Superior temporal gyrus (tissue), 1 donor: ENCODE results near the gene RAB3GAP2.
"Not testable (repeated sequence)": the region's sequence is repeated elsewhere in the genome, so short reads cannot be mapped to it uniquely, and the experiment has no call there.

ENCODE experiments used
- DNase-seq: peaks from one replicate; pipeline ENCODE4 v3.0.0-alpha.2; 2016; ENCODE audit errors: extremely low spot score

RAB3GAP2 gene

DNA sequence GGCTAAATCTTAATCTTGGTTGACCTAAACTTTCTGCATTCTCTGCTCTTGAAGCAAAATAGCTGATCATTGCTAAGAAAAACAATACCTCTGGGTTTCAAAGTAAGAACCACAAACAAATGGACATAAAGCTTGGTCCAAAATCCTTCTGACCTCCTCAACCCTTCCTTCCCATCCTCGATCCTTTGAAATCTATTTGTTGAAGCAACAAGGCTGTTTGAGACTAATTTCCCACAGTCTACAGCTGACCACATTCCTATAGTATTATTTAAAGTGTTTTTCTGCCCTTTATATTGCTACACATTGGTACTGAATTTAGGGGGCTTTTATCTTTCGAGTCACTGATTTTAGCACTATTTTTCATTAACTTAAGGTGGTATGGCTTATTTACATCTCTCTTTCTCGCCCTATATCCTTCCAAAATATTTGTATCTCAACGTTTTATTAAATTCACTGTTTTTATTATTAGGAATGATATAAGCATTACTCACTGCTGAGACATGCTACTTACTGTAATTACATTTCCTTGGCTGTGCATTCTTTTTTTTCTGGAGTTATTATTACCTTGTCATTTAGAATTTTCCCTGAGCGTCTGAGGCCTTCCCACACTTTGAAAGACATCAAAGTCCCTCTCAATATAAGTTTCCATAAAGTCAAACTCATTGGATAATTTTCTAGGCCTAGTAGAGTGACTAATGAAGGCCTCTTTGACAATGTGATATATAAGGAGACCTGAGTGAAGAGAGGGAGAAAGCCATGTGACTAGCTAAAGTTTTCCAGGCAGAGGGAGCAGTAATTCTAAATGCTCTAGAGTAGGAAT lies 73.9 kb downstream of the RAB3GAP2 start:
- no peak for DNase-seq

DNA sequence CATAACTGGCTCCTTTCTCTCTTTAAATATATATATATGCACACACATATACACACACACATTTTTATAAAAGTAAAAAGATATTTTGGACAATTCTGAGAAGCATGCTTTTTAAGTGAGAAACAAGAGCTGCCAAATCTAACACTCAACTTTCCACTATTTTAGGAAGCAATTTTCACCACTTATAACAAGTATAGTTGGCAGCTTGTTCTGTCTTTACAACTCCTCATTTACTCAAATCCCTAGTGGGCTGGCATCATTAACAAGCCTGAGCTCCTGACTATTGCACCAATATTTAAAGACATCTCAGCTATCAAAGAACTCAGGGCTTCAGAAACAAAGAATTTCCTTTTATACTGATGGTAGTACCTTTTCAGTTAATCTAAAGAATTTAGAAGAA lies 76.6 kb downstream of the RAB3GAP2 start:
- DNase-seq, result peak; percentile 51

DNA sequence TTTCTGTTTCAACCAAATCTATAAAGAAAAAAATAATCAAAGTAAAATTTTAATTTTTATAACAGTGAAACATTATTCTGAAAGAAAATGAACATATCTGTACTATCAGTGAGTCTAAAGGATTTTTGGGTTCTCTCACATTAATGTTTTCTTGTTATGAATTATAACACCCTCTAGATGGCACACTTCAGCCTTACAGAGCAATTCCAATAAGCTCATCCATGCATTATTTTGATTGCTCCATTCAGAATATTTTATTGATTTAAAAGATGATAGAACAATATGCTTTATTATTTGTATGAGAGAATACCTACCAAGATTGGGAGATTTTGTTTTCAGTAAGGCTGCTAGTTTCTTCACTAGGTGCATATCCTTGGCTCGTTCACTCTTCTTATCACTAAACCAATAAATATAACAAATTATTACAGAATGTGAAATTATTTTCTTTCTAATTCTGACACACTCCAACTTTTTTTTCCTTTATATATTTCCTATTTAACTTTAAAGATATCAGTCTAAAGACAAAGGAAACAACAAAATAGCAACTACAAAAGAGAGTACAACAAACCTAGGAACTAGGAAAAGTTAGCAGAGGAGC lies 82.4 kb downstream of the RAB3GAP2 start:
- DNase-seq, result peak; percentile 73

DNA sequence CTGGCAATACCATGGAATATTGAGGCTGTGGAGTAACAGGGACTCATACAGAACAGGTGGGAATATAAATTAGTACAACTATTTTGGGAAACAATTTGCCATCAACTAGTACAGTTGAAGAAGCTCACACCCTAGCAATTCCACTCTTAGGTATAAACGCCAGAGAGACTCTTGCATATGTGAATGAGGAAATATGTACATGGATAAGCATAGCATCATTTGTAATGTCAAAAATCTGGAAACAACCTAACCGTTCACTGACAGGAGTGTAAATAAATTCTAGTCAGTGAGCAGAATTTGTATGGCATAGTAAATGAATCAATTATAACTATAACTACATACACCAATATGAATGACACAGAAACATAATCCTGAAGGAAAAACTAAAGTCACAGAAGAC lies 83.7 kb downstream of the RAB3GAP2 start:
- no peak for DNase-seq

DNA sequence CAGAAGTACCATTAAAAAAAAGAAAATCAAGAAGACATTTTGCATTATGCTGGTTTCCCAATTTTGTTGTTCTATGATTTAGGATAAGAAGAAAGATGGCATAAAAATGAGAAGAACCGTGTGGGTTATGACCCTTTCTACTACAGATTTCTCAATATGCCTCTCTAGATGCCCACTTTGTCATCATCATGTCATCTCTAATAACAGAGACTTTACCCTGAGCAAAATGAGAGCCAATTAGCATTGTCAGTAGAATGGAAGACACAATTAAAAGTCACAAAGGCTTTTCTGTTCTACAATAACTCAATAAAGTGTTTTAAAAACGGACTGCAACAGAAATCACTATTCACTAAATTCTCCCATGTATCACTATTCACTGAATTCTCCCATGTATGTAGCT lies 85.5 kb downstream of the RAB3GAP2 start:
- no peak for DNase-seq

DNA sequence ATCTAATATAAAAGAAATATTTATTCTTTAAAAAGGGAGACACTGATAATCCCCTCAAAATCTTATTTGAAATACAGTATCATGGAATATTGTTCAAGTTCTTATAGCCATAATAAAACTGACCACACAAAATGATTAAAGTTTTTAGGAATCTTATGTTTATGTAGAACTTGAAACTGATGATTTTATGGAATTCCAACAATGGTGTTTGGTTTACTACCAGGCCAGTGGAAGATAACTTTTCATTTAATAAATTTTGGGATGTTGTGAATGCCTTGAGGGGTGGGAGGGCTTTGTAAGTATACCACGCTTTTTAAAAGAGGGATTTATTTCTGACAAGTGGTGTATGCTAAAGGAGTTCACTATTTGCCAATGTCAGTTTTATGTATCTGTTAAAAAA lies 87.7 kb downstream of the RAB3GAP2 start:
- DNase-seq, result no peak

DNA sequence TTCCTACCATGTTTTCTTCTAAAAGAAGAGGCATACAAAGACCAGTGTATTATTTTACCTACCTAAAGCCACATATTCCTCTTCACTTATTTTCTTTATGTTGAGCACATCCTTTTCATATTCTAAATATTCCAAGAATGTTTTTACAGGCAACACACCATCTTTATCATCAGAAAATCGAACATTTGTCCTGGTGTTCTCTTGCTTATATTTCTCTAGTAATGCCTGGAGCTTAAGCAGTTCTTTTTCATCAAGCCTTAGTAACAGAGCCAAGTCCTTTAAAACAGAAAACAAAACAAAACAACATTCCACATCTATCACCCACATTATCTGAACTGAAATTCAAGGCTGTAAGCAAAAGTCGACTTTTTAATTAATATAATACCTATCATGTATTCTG lies 89.6 kb downstream of the RAB3GAP2 start:
- no peak for DNase-seq

DNA sequence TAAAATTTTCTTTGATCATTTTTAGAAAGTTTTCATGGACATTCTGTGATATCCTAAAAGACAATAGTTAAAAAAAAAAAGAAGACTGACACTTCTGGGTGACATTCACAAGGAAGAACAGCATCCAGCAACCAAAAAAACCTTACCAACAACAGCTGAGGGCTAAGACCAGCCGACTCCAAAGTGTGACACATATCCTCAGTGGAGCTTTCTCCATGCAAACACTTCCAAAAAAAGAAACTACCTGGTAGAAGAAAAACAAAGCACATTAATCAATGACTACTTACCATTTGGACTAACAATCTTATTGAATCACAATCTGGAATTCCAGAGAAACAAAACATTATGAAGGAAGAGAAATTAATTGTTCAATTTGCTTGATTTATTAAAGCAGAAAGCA lies 90.1 kb downstream of the RAB3GAP2 start:
- no peak for DNase-seq

DNA sequence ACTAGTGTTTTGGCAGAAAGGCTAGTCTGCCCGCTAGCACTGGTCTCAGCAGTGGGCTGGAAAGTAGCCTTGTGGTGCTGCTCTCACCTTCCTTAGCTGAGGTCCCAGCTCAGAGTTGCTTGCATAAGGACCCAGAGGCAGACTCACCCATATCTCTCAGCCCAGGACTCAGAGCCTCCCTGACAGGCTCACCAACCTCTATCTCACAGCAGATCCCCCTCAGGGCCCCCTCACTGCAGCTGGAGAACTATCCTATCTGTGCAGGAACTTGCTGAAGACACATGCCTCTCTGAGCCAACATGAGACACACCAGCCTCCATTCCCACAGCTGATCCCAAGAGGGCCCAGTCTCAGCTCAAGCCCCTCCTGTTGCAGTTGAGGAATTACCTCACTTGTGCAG lies 95.7 kb downstream of the RAB3GAP2 start:
- no peak for DNase-seq

DNA sequence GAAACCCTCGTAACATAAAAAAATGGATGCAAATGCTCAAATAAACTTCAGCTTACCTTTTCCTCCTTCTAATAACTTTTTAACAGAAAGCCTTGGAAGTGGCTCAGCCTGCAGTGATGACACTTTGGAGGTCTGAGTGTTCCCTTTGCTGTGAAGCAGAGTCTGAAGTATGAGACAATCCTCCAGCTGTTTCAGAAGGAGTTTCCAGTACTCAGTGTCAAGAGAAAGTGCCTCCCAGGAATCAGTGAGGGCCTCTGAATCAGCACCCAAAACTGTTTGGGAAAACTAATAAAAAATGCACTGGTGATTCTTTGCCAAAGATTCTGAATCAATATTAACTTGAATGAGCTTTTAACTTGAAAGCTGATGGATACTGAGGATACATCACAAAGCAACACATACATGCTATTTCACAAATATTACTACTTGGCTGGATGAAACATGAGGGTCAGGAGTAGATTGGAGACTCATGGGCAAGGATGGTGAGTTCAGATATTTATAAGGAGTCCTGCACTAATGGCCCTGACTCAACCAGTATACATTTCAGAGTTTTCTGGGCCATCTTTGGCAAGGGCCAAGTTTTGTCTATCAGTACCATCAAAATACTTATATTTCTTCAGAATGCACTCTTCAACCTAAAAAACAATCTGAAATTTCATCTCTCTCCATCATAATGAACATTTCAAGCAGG lies 101.3 kb downstream of the RAB3GAP2 start:
- no peak for DNase-seq

DNA sequence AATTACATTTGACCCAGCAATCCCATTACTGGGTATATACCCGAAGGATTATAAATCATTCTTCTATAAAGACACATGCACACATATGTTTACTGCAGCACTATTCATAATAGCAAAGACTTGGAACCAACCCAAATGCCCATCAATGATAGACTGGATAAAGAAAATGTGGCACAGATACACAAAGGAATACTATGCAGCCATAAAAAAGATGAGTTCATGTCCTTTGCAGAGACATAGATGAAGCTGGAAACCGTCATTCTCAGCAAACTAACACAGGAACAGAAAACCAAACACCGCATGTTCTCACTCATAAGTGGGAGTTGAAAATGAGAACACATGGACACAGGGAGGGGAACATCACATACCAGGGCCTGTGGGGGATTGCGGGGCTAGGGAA lies 102.4 kb downstream of the RAB3GAP2 start:
- DNase-seq, result not testable (repeated sequence)

DNA sequence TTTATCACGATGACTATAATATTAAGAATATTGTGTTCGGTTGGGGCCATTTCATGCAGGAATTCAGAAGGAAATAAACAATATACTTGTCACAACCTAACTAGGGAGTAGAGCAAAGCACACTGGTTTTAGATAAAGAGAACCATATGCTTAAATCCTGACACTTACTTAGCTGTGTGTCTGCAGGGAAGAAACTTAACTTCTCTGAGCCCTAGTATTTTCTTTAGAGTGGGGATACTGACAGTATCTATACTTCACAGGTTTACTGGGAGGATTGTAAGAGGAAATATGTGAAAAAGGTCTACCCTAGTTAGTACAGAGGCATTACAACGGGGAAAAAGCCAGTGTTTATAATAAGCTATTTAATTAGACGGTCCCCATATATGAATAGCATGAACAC lies 105.4 kb downstream of the RAB3GAP2 start:
- no peak for DNase-seq

DNA sequence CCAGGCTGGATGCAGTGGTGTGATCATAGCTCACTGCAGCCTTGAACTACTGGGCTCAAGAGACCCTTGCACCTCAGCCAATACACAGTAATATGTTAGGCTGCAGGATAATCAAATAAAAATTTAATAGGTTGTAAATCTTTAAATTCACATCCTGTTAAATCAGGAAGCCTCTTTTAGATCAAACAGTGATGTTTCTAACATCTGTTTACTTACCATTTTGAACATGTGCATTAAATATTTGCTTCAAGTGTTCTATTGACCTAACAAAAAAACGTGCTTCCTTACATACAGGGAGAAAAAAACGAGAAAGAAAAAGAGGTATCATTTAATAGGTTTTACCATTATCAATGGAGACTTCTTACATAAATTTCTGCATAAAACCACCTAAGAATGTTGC lies 107.7 kb downstream of the RAB3GAP2 start:
- DNase-seq, result no peak

DNA sequence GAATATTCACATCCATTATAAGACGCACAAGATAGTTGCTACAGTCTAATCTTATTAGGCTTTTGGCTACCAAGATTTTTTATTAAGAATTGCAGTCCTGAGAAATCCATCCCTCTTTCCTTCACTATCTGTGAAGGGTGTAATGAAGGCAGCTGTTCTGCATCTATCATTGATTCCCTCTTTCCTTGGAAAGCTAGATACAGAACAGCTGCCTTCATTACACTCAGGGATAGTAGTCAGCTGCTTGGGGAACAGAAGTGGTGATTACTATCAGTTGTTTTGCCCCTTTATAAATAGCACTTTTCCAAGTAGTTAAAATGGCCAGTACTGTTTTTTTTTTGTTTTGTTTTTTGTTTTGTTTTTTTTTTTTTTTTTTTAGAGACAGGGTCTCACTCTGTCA lies 108.1 kb downstream of the RAB3GAP2 start:
- no peak for DNase-seq

DNA sequence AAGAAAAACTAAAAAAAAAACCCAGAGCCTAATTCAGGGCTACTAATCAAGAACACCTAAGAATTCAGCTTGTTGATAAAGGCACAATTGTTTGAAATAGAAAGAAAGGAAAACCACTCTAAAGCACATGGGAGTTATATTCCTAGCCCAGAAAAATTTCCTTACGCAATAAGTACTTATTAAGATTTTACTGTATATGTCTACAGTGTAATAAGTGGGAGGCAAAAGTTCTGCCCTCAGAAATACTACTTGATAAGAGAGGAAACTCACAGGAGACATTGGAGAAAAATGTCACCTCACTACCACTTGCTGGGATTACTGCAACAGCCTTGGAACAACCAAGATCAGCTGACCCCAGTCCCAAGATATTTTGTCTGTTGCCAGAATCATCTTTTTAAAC lies 112.2 kb downstream of the RAB3GAP2 start:
- no peak for DNase-seq

DNA sequence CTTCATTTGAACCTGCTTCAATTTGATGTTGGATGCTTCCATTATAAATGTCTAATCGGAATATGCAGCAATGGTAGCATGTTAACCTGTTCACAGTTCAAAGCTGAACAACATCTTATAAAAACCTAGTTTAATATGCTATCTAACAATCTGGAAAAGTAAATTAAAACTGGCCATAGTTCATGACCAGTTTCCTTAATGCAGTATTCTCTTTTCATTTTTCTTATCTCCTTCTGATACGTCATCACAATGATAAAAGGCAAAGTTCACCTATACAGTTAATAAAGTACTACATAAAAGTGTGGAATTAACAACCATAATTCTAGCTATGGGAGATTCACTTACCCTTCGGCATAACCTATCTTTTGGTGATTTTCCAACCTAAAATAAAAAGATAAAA lies 113.2 kb downstream of the RAB3GAP2 start:
- no peak for DNase-seq

DNA sequence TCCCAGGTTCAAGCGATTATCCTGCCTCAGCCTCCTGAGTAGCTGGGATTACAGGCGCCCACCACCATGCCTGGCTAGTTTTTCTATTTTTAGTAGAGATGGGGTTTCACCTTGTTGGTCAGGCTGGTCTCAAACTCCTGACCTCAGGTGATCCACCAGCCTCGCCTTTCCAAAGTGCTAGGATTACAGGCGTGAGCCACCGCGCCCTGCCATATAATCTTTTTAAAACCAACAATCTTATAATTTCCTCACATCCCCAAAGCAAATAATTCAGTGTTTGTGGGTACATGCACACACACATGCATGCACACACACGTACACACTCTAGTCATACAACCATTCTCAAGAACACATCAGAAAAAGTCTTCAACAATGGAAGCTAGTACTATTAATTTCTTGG lies 113.7 kb downstream of the RAB3GAP2 start:
- not testable (repeated sequence) for DNase-seq

DNA sequence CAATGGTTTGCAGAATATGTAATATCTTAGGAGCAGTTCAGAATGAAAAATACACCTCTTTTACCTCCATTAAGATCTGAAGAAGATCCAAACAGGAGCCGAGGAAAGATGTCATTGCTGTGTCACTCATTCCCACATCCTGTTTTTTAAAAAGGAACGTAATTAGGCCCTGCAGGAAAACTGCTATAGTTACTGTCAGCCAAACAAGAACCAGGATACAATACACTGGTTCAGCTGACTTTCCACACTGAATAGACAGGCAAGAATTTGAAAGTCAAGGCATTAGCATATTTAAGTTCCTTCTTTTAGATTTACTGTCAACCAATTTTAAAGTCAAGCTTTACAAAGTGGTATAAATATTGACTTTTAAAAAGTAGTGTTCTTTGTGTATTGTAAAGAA lies 114.5 kb downstream of the RAB3GAP2 start:
- no peak for DNase-seq

DNA sequence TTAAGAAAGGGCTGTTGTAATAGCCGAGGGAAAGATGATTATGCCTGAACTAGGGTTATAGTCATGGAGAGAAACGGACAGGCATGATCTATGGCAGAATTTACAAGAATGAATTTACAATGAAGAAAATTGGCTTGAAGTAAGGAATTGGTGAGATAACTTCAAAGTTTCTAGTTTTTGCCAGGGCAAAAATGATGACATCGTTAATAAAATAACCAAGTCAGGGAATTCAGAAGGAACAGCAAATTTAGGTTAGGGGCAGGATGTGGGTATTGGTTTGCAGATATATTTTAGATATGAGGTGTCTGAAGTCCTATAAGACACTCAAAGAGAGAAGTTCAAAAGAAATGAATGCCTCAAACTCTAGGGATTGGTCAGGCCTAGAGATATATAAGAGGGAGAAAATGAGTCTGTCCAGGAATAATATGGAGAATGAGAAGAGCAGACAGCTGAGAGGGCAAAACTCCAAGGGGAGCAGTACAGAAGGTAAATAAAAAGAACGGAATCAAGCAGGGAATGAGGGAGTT lies 115.6 kb downstream of the RAB3GAP2 start:
- DNase-seq, result no peak

DNA sequence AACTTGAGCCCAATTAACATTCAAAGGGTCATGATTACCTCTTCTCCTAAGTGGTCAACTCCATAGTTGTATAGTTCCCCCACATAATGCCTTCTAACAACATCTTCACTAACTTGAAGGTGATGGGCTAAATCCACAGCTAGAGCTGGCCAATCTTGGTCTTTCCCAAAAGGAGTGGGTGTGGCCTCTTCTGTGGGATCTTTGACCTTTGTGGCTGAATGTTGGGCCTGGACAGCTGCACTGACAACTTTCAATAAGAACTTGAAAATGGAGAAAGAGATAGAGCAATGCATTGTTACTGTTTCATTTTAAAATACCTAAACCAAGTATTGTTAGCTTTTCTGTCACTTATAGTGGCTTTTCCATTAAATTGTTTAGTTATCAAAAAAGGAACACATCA lies 119.1 kb downstream of the RAB3GAP2 start:
- DNase-seq, result no peak

DNA sequence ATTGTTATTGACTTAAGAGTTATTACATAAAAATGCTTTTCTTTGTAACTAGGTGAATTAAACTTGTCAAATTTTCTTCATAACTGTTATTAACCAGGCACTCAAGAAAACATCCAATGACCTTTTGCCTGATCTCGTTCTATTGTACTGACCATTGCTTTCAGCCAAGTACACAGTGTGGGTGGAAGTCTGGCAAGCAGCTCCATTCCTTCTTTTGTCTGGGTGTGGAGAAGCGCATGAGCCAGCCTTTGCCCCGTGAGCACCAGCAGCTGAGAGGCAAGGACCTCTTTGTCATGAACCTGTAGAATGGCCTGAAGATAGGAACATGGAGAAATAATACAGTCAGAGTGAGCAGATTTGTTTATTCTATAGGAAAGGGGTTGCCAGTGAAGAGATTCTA lies 120.8 kb downstream of the RAB3GAP2 start:
- DNase-seq, result peak; percentile 35

DNA sequence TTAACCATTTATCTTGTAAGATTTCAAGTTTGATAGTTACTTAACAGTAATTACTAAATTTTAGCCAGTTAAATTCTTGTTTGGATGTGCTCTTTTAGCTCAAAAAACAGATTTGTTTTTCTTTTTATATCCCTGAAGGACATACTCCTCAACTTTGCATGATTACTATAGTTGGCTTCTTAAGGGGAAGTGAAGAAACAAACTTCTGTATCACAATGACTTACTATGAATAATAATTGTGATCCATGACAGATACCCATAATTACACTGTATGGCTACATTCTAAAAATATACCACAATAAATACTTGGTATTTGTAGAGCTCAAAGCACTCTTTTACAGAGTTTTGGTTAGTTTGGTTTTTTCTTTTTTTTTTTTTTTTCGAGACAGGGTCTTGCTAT lies 122.5 kb downstream of the RAB3GAP2 start:
- no peak for DNase-seq

DNA sequence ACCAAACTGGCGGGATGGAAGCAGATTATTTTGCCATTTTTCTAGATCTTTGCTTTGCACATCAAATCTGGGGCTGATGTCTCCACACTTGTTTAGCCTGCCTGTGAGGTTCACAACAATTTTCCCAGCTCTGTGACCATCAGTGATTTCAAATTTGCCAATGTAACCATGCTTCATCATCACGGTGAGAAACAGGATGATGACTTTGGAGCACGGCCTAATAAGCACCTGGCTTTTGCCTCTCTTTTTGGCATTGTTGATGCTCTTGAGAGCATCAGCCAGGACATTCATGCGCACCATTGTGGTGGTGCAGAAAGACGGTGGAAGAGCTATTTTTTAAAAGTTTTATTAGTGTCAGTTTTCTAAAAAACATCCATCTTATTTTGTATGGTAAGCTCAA lies 128.2 kb downstream of the RAB3GAP2 start:
- DNase-seq, result no peak
